Stomach smooth muscle (tissue), 2 donors: ENCODE data around the gene PUS1.
"Not testable (repeated sequence)": the region's sequence is repeated elsewhere in the genome, so short reads cannot be mapped to it uniquely, and the experiment has no call there.

ENCODE experiments used
- H3K27ac ChIP-seq: one replicate; pipeline ENCODE4 v1.7.0; 2013; ENCODE audit warnings: mild to moderate bottlenecking, low read length, inconsistent platforms
- H3K27me3 ChIP-seq, 2 donors: one replicate each; pipeline ENCODE4 v1.7.0; 2013; ENCODE audit warnings: low read length in 2 of 2; ENCODE audit not compliant: insufficient read depth in 2 of 2, control insufficient read depth in 1 of 2
- H3K36me3 ChIP-seq, 2 donors: one replicate each; pipeline ENCODE4 v1.7.0; 2013; ENCODE audit warnings: low read length in 2 of 2; ENCODE audit not compliant: control insufficient read depth in 2 of 2, insufficient read depth in 2 of 2
- H3K4me1 ChIP-seq: one replicate; pipeline ENCODE4 v1.7.0; 2013; ENCODE audit warnings: low read length; ENCODE audit not compliant: control insufficient read depth, insufficient read depth
- H3K4me3 ChIP-seq, 2 donors: one replicate each; pipeline ENCODE4 v1.7.0; 2013; ENCODE audit warnings: low read length in 2 of 2
- H3K9ac ChIP-seq, 2 donors: one replicate each; pipeline ENCODE4 v1.7.0; 2013; ENCODE audit warnings: low read length in 2 of 2, mild to moderate bottlenecking in 1 of 2
- H3K9me3 ChIP-seq, 2 donors: one replicate each; pipeline ENCODE4 v1.7.0; 2013; ENCODE audit warnings: low read length in 2 of 2; ENCODE audit not compliant: control insufficient read depth in 2 of 2
- donor health status: healthy.
- donor health status: Pancreatic carcinoma.

PUS1 gene

DNA sequence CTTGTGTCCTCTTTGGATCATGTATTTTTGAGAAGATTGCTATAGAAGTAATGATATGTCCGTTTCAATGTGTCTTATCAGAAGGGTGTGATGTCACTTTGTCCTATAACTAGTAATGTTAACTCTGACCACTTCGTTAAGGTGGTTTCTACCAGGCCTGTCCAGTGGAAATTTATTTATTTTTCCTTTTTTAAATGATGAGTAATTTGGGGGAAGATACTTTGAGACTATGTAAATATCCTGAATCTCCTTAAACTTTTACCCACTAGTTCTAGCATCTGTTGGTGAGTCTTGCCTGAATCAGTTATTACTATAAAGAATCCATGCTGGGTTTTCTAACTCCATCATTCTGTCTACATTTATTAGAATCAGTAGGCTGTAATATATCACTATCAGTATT, 36.0 kb downstream of the PUS1 start:
- Histone ChIP-seq H3K9me3 (no peaks in the 10 kb centered on the region), H3K4me1 (no peaks in the 10 kb centered on the region), H3K36me3 (peaks cover 6 to 8% of the 10 kb centered on the region in 2 donors), H3K4me3 (no peak overlapping the region), H3K9ac (no peak overlapping the region), H3K27me3 (no peaks in the 10 kb centered on the region), H3K27ac (no peak overlapping the region)

DNA sequence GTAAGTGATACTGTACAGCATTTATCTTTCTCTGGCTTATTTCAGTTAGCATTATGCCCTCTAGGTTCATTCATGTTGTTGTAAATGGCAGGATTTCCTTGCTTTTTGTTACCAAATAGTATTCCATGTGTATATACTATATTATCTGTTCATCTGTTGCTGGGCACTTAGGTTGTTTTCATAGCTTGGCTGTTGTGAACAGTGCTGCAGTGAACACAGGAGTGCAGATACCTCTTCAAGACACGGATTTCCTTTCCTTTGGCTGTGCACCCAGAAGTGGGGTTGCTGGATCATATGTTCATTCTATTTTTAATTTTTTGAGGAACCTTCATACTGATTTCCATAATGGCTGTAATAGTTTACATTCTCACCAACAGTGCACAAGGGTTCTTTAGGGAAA, 42.1 kb downstream of the PUS1 start:
- H3K4me3 ChIP-seq, result no peak overlapping the region
- H3K9ac ChIP-seq, result no peak overlapping the region
- H3K36me3 ChIP-seq, result no peaks in the 10 kb centered on the region
- no peaks in the 10 kb centered on the region for H3K9me3 ChIP-seq
- no peaks in the 10 kb centered on the region for H3K27me3 ChIP-seq
- H3K4me1 ChIP-seq, result peaks cover 4% of the 10 kb centered on the region
- H3K27ac ChIP-seq, result no peak overlapping the region

DNA sequence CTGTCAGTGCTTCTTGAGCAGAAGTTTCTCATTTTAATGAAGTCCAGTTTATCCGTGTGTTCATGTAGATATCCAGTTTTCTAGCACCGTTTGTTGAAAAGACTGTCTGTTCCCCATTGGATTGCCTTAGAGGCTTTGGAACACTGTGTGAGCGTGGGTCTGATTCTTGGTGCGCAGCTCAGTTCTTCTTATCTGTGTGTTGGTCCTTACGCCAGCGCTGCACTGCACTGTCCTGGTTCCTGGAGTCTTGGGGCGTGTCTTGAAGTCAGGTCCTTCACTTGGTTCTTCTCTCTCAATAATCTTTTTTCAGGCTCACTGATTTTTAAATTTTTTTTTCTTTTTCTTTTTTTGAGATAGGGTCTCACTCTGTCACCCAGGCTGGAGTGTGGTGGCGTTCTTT, 46.2 kb downstream of the PUS1 start:
- Histone ChIP-seq H3K9me3 (no peaks in the 10 kb centered on the region), H3K27ac (no peak overlapping the region), H3K36me3 (peaks cover 2% of the 10 kb centered on the region in 2 donors), H3K9ac (no peak overlapping the region), H3K4me1 (peaks cover 4% of the 10 kb centered on the region), H3K4me3 (no peak overlapping the region), H3K27me3 (no peaks in the 10 kb centered on the region)

DNA sequence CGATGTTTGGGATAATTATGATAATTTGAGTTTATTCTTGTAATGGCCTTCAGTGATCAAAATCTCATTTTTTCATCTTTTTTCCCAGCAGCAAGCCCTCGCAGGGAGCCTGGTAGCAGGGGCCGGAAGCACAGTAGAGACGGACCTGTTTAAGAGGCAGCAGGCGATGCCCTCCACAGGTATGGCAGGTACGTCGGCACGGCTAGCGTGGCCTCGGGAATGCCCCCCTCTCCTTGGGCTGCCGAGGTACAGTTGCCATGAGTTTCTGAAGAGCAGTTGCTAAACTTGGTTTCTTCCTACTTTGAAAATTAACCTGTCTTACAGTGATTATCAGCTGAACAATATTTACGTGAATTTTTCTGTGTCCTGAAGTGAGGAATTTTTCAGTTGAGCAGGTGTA, 50.5 kb downstream of the PUS1 start:
- H3K27me3 ChIP-seq, result no peaks in the 10 kb centered on the region
- no peaks in the 10 kb centered on the region for H3K9me3 ChIP-seq
- H3K4me3 ChIP-seq, result no peak overlapping the region
- no peak overlapping the region for H3K27ac ChIP-seq
- H3K36me3 ChIP-seq, result peaks cover 24 to 32% of the 10 kb centered on the region in 2 donors
- H3K9ac ChIP-seq, result no peak overlapping the region
- no peaks in the 10 kb centered on the region for H3K4me1 ChIP-seq

DNA sequence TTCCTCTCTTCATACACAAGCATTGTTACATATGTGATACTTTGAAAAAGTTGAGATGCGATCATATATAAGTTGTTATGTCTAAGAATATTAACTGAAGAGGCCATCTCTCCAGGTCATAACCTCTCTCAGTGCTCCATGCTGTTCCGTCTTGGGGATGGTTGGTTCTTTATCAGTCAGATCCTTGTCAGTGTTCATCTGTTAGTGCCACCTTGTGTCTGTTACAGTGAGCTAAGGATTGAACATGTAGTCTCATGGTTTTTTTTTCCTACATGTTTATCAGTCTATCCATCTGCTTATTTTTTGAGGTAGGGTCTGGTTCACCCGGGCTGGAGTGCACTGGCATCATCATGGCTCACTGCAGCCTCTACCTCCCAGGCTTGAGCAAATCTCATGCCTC, 51.2 kb downstream of the PUS1 start:
- Histone ChIP-seq H3K27ac (no peak overlapping the region), H3K27me3 (no peaks in the 10 kb centered on the region), H3K9me3 (no peaks in the 10 kb centered on the region), H3K4me1 (no peaks in the 10 kb centered on the region), H3K4me3 (no peak overlapping the region), H3K36me3 (peaks cover 24 to 36% of the 10 kb centered on the region in 2 donors), H3K9ac (no peak overlapping the region)

DNA sequence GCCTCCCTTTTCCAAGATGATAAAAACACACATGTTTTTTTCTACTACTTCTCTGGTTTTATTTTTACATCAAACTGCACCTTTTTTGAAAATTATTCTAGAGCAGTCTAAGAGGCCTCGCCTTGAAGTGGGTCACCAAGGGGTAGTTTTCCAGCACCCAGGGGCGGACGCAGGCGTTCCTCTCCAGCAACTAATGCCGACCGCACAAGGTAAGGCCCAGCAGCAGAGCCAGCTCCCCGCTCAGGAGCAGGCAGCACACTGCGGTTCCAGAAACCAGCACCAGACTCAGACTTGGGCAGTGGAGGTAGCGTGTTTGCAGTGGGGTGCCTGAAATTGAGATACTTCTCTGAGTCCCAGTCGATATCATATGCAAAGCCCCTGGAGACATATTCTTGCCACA, 52.3 kb downstream of the PUS1 start:
- H3K36me3 ChIP-seq, result peaks cover 27 to 40% of the 10 kb centered on the region in 2 donors
- no peak overlapping the region for H3K9ac ChIP-seq

DNA sequence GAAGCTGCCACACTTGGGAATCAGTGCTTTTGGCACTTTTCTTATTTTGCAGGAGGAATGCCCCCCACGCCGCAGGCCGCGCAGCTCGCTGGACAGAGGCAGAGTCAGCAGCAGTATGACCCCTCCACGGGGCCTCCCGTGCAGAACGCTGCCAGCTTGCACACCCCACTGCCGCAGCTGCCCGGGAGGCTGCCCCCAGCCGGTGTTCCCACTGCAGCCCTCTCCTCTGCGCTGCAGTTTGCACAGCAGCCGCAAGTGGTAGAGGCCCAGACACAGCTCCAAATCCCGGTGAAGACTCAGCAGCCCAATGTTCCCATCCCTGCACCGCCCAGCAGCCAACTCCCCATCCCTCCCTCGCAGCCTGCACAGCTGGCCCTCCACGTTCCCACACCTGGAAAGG, 53.0 kb downstream of the PUS1 start:
- Histone ChIP-seq H3K9ac (no peak overlapping the region), H3K4me3 (no peak overlapping the region), H3K9me3 (no peaks in the 10 kb centered on the region), H3K4me1 (no peaks in the 10 kb centered on the region), H3K27me3 (no peaks in the 10 kb centered on the region), H3K27ac (no peak overlapping the region), H3K36me3 (peaks cover 33 to 46% of the 10 kb centered on the region in 2 donors)

More for the DNA sequence above, 52.3 kb downstream of the PUS1 start:
- H3K27me3 ChIP-seq, result no peaks in the 10 kb centered on the region
- no peaks in the 10 kb centered on the region for H3K9me3 ChIP-seq
- no peak overlapping the region for H3K27ac ChIP-seq
- no peaks in the 10 kb centered on the region for H3K4me1 ChIP-seq
- H3K4me3 ChIP-seq, result no peak overlapping the region

DNA sequence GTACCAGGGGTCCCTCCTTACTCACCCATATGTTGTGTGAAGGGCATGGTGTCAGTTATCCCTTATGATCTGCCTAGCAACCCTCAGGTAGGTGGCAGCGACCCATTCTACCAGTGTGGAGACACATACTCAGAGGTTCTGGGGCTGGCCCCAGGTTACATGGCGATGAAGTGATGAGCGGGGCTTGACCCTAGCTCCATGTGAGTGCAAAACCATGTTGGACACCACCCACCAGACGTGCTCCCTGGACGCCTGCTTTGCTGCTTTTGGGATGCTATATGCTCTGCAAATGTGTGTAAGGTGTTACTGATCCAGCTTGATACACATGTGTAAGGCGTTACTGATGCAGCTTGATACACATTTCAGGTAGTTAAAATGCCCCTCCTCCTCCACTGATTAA, 54.0 kb downstream of the PUS1 start:
- H3K36me3 ChIP-seq, result peaks cover 36 to 55% of the 10 kb centered on the region in 2 donors
- no peaks in the 10 kb centered on the region for H3K9me3 ChIP-seq
- H3K27me3 ChIP-seq, result no peaks in the 10 kb centered on the region

DNA sequence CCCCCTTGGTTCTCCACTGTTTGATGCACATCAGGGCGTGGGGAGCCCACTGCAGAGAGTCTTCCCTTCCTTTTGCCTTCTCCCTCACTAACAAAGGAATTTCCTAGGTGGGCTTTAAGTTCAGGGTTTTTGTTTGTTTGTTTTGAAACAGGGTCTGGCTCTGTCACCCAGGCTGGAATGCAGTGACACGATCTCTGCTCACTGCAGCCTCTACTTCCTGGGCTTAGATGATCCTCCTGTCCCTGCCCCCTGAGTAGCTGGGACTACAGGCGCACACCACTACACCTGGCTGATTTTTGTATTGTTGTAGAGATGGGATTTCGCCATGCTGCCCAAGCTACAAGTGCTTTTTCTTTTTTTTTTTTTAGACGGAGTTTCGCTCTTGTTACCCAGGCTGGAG, 54.5 kb downstream of the PUS1 start:
- peaks cover 36 to 60% of the 10 kb centered on the region in 2 donors for H3K36me3 ChIP-seq
- peaks cover 4% of the 10 kb centered on the region for H3K4me1 ChIP-seq
- H3K9me3 ChIP-seq, result no peaks in the 10 kb centered on the region
- no peak overlapping the region for H3K4me3 ChIP-seq
- H3K27me3 ChIP-seq, result no peaks in the 10 kb centered on the region
- no peak overlapping the region for H3K9ac ChIP-seq
- no peak overlapping the region for H3K27ac ChIP-seq

More for the DNA sequence above, 54.0 kb downstream of the PUS1 start:
- Histone ChIP-seq H3K27ac (no peak overlapping the region), H3K4me3 (no peak overlapping the region), H3K9ac (no peak overlapping the region), H3K4me1 (peaks cover 1% of the 10 kb centered on the region)

DNA sequence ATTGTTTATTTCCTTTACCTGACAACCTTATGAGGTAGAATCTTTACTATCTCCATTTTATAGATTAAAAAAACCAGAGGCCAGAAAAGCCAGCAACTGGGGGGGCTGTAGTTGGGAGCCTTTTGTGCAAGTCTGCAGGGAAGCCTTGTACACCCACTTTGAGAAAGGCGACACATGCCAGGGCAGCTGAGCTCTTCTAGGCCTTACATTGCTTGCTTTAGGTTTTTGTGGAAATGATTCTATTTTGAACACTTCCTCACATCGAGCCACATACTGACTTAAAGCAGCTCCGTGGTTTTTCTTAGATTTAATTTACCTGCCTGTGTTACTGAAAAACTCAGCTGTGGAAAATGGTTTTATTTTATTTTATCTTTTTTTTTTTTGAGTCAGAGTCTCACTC, 55.3 kb downstream of the PUS1 start:
- H3K9me3 ChIP-seq, result no peaks in the 10 kb centered on the region
- H3K4me1 ChIP-seq, result peaks cover 4% of the 10 kb centered on the region
- H3K9ac ChIP-seq, result no peak overlapping the region
- no peak overlapping the region for H3K4me3 ChIP-seq
- H3K27me3 ChIP-seq, result no peaks in the 10 kb centered on the region
- peaks cover 40 to 67% of the 10 kb centered on the region in 2 donors for H3K36me3 ChIP-seq
- H3K27ac ChIP-seq, result no peak overlapping the region

DNA sequence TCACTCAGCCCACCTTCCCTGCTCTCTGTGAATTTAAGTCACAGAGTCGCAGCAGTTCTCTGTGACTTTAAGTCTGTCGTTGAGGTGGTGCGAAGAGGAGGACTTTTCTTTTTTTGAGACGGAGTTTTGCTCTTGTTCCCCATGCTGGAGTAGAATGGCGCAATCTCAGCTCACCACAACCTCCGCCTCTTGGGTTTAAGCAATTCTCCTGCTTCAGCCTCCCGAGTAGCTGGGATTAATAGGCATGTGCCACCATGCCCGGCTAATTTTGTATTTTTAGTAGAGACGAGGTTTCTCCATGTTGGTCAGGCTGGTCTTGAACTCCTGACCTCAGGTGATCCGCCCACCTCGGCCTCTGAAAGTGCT, 56.4 kb downstream of the PUS1 start:
- H3K27me3 ChIP-seq, H3K4me1 ChIP-seq, H3K27ac ChIP-seq, H3K9me3 ChIP-seq, H3K4me3 ChIP-seq, H3K9ac ChIP-seq: not testable (repeated sequence)
- peaks cover 44 to 71% of the 10 kb centered on the region in 2 donors for H3K36me3 ChIP-seq
